Spinal cord (tissue), 10 donors: ENCODE data around the gene ASCL4. TPM values are rescaled to one million over a fixed set of nuclear protein-coding genes. Genes with fewer than 3 reads are reported as not detected.

ENCODE experiments used
- DNase-seq, 6 donors: peaks; one replicate each; pipeline versions ENCODE4 v3.0.0 to v3.0.0-alpha.2; 2013 to 2015; ENCODE audit warnings: low spot score in 6 of 6, low read depth in 4 of 6
- H3K27ac ChIP-seq: one replicate; pipeline ENCODE4 v1.5.1; 2013; ENCODE audit warnings: low read depth, low read length, control low read depth
- H3K27me3 ChIP-seq: one replicate; pipeline ENCODE4 v1.6.1; 2013; ENCODE audit warnings: low read length; ENCODE audit not compliant: control insufficient read depth, insufficient read depth
- H3K36me3 ChIP-seq: one replicate; pipeline ENCODE4 v1.6.1; 2013; ENCODE audit warnings: low read length; ENCODE audit not compliant: control insufficient read depth, insufficient read depth
- H3K4me1 ChIP-seq: one replicate; pipeline ENCODE4 v1.6.1; 2013; ENCODE audit warnings: low read length; ENCODE audit not compliant: control insufficient read depth, insufficient read depth
- H3K4me3 ChIP-seq: one replicate; pipeline ENCODE4 v1.5.1; 2013; ENCODE audit warnings: low read depth, low read length, control low read depth
- H3K9me3 ChIP-seq: one replicate; pipeline ENCODE4 v1.6.1; 2013; ENCODE audit warnings: low read length; ENCODE audit not compliant: control insufficient read depth, insufficient read depth
- WGBS: methylation state at CpG from one replicate; pipeline ENCODE4 v1.1.5; 2013; ENCODE audit warnings: missing lambda C conversion rate; ENCODE audit not compliant: insufficient coverage; 5-methylcytosine and 5-hydroxymethylcytosine counted together
- polyA plus RNA-seq, 2 donors: library from polyadenylated mRNA; unstranded; fragments of 120-200 nt; gene quantifications; one replicate each; pipeline ENCODE4 v1.2.1, GENCODE V29; 2013; ENCODE audit not compliant: insufficient read length in 2 of 2
- total RNA-seq, 2 donors: library from RNA; depleted of rRNA in 1 of 2; stranded (reverse); fragments of 120-200 nt in 1 of 2; fragments of >200 nt in 1 of 2; gene quantifications; one replicate each; pipeline versions ENCODE4 v1.2.3 to v1.2.4, GENCODE V29; 2013 to 2014
- donor health status: healthy.

The ASCL4 gene
- total and polyA plus RNA-seq, 4 donors: 0.30 TPM; not detected in 3

DNA sequence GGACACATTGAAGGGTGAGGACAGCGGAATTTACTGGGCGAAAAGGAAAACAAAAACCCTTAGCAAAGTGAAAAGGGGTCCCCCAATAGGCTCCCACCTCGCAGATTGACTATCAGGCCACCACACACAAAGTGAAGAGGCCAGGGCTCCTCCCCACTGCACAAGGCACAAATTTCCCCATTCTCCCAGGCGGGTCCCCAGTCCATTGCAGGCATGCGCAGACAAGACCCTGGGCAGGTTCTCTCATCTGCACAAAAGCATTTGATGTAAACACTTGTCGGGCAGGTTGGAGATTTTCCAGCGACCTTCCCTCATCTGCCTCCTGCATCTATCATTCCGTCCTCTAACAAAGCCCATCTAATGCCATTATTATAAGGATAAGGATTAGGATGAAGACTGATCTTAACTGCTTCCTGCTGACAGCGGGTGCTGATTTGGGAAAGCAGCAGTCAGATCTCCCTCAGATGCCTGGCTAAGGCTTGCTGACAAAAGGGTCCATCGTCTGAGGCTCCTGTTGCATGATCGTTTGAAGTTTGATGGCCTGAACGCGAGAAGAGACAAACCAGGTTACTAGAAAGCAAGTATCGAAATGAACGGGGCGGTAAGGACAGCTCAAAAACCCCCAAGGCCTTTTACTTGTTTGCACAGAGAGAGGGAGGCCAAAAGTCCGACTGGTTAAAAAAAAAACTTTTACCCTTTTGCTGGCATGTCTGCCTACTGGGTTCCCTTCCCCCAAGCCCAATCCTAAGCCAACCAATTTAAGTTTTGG lies 14.4 kb downstream of the ASCL4 start:
- no peaks in the 10 kb centered on the region for H3K9me3 ChIP-seq
- 84% methylated on average over 13 of the region's 17 CpGs for WGBS
- no peak overlapping the region for H3K4me3 ChIP-seq
- no peak overlapping the region for H3K27ac ChIP-seq
- no peaks in the 10 kb centered on the region for H3K36me3 ChIP-seq
- DNase-seq: no peak
- H3K4me1 ChIP-seq: no peaks in the 10 kb centered on the region
- no peaks in the 10 kb centered on the region for H3K27me3 ChIP-seq

- no peak overlapping the region for H3K4me3 ChIP-seq
- H3K36me3 ChIP-seq: no peaks in the 10 kb centered on the region
- no peaks in the 10 kb centered on the region for H3K27me3 ChIP-seq
- no CpG with 5 or more reads among the region's 1 CpG for WGBS
- no peak overlapping the region for H3K27ac ChIP-seq
- H3K9me3 ChIP-seq: no peaks in the 10 kb centered on the region
- no peak for DNase-seq
- no peaks in the 10 kb centered on the region for H3K4me1 ChIP-seq
These were observed 17.1 kb downstream of the ASCL4 start for GRCh38 chr12:107791465-107792089.

- no peak overlapping the region for H3K4me3 ChIP-seq
- no peaks in the 10 kb centered on the region for H3K4me1 ChIP-seq
- no peak overlapping the region for H3K27ac ChIP-seq
- no peak for DNase-seq
- no peaks in the 10 kb centered on the region for H3K9me3 ChIP-seq
- H3K27me3 ChIP-seq: no peaks in the 10 kb centered on the region
- no peaks in the 10 kb centered on the region for H3K36me3 ChIP-seq
- 100% methylated on average over 1 of the region's 3 CpGs for WGBS
These were observed 19.9 kb downstream of the ASCL4 start for GRCh38 chr12:107794451-107794850.

- H3K9me3 ChIP-seq: no peaks in the 10 kb centered on the region
- H3K27me3 ChIP-seq: no peaks in the 10 kb centered on the region
- no peak overlapping the region for H3K27ac ChIP-seq
- WGBS: no CpG with 5 or more reads among the region's 3 CpGs
- no peaks in the 10 kb centered on the region for H3K36me3 ChIP-seq
- DNase-seq: no peak
- no peak overlapping the region for H3K4me3 ChIP-seq
- no peaks in the 10 kb centered on the region for H3K4me1 ChIP-seq
These were observed 24.1 kb downstream of the ASCL4 start for GRCh38 chr12:107798580-107798979.

DNA sequence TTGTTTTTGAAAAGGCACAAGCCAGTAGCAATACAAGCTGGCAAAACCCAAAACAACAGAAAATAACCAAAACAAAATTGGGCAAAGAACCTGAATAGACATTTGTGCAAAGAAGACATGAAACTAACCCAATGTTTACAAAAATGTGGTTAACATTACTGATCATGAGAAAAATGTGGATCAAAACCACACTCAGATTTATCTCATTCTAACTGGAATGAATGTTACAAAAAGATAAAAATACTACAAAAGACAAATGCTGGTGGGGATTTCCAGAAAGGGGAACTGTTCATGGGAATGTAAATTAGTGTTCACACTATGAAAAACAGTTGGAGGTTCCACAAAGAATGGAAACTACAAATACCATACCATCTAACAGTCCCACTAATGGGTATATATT lies 26.6 kb downstream of the ASCL4 start:
- Histone ChIP-seq H3K27me3 (no peaks in the 10 kb centered on the region), H3K27ac (no peak overlapping the region), H3K4me3 (no peak overlapping the region), H3K4me1 (no peaks in the 10 kb centered on the region), H3K9me3 (no peaks in the 10 kb centered on the region), H3K36me3 (no peaks in the 10 kb centered on the region)
- DNase-seq: no peak

GRCh38 chr12:107803092-107803491 lies 28.6 kb downstream of the ASCL4 start:
- no peak overlapping the region for H3K27ac ChIP-seq
- no CpG with 5 or more reads among the region's 3 CpGs for WGBS

GRCh38 chr12:107805488-107806180 lies 31.1 kb downstream of the ASCL4 start:
- 82% methylated on average over 22 of the region's 22 CpGs for WGBS
- Histone ChIP-seq H3K9me3 (no peaks in the 10 kb centered on the region), H3K27ac (no peak overlapping the region), H3K27me3 (no peaks in the 10 kb centered on the region), H3K36me3 (no peaks in the 10 kb centered on the region), H3K4me3 (no peak overlapping the region), H3K4me1 (no peaks in the 10 kb centered on the region)
- no peak for DNase-seq

More at GRCh38 chr12:107803092-107803491, 28.6 kb downstream of the ASCL4 start:
- no peaks in the 10 kb centered on the region for H3K9me3 ChIP-seq
- no peaks in the 10 kb centered on the region for H3K36me3 ChIP-seq
- H3K4me3 ChIP-seq: no peak overlapping the region
- no peaks in the 10 kb centered on the region for H3K4me1 ChIP-seq
- DNase-seq: no peak
- no peaks in the 10 kb centered on the region for H3K27me3 ChIP-seq

GRCh38 chr12:107807471-107808150 lies 33.1 kb downstream of the ASCL4 start:
- Histone ChIP-seq H3K27me3 (no peaks in the 10 kb centered on the region), H3K27ac (no peak overlapping the region), H3K9me3 (no peaks in the 10 kb centered on the region), H3K4me1 (no peaks in the 10 kb centered on the region), H3K36me3 (no peaks in the 10 kb centered on the region), H3K4me3 (no peak overlapping the region)
- 0% methylated on average over 1 of the region's 3 CpGs for whole genome bisulfite sequencing
- DNase-seq: no peak

DNA sequence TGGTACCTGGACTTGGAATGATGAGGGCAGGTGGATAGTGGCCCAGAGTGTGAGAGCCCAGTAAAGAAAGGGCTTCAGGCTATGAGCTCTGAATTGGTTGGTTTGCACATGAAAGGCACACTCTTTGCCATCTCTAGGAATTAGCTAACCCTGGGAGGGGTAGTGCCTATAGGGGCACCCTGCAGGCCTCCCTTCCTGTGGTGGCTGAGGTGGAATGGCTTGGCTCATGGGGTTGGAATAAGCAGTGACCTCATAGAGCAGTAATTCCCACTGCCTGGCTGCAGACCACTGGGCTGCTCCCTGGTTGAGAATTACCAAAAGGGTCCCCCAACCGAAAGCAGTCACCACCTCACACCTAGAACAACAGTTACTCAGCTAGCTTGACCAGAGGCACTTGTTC lies 42.7 kb downstream of the ASCL4 start:
- no peak for DNase-seq
- H3K27me3 ChIP-seq: no peaks in the 10 kb centered on the region
- no peaks in the 10 kb centered on the region for H3K9me3 ChIP-seq
- no peak overlapping the region for H3K4me3 ChIP-seq
- WGBS: 73% methylated on average over 1 of the region's 1 CpG
- H3K4me1 ChIP-seq: no peaks in the 10 kb centered on the region
- no peak overlapping the region for H3K27ac ChIP-seq
- H3K36me3 ChIP-seq: no peaks in the 10 kb centered on the region
